Measurements from ENCODE around the gene CAST. TPM values are rescaled to one million over a fixed set of nuclear protein-coding genes. Genes with fewer than 3 reads are reported as not detected.

Gene CAST
- total and polyA plus RNA-seq, 8 donors, result 128 to 264 (median 156) TPM

DNA sequence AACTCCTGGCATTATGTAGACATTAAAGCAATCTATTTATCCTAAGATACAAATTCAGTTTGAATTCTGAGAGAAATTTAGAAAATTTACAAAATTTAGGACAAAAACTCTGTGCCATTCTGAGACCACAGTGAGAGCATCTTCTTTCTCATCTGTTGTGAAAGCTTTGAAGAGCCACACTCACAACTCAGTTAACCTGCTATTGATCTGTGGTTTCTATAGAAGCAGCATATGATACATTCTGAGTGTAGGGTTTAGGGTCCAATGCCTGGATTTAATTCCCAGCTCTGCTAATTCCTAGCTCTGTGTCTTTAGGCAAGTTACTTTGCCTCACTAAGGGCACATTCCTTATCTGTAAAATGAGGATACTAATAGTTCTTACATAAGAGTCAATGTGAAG, 21.6 kb downstream of the CAST start:
- DNase-seq (no peak), ATAC-seq (no peak)
- Histone ChIP-seq H3K4me1 (peaks cover 6 to 17% of the 10 kb centered on the region in 2 donors), H3K27ac (no peak overlapping the region), H3K36me3 (peaks cover 0 to 22% of the 10 kb centered on the region in 2 donors), H3K27me3 (no peaks in the 10 kb centered on the region), H3K9me3 (no peaks in the 10 kb centered on the region), H3K4me3 (no peak overlapping the region)
- intact Hi-C loops (cut with DNase I), result loop anchor here in 1 of 2 donors (10.0 kb wide), 1 partner anchor 69 kb away; no protein-coding TSS in a partner anchor
- TF ChIP-seq, protein P1, sequence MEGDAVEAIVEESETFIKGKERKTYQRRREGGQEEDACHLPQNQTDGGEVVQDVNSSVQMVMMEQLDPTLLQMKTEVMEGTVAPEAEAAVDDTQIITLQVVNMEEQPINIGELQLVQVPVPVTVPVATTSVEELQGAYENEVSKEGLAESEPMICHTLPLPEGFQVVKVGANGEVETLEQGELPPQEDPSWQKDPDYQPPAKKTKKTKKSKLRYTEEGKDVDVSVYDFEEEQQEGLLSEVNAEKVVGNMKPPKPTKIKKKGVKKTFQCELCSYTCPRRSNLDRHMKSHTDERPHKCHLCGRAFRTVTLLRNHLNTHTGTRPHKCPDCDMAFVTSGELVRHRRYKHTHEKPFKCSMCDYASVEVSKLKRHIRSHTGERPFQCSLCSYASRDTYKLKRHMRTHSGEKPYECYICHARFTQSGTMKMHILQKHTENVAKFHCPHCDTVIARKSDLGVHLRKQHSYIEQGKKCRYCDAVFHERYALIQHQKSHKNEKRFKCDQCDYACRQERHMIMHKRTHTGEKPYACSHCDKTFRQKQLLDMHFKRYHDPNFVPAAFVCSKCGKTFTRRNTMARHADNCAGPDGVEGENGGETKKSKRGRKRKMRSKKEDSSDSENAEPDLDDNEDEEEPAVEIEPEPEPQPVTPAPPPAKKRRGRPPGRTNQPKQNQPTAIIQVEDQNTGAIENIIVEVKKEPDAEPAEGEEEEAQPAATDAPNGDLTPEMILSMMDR (IDR thresholded peaks at IDR 0.05), result no peak

DNA sequence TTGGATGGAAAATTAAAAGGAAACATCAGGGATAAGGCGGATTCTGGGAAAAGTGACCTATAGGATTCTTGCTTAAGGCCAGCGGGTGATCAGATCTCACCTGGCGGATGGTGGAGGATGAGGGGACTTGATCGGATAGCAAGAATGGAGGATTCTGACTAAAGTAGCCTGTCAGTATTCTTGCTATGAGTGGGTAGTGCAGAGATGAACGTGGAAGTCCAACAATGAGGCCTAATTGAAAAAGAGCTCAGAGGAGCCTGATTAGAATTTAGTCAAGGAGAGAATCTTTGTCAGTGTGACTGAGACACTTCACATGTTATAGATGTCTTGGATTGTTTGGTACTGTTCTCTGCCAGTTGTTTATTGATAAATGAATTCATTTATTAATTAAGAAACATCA, 24.9 kb downstream of the CAST start:
- Histone ChIP-seq H3K4me1 (peaks cover 6 to 20% of the 10 kb centered on the region in 2 donors), H3K27me3 (no peaks in the 10 kb centered on the region), H3K4me3 (no peak overlapping the region), H3K9me3 (no peaks in the 10 kb centered on the region), H3K36me3 (peaks cover 0 to 7% of the 10 kb centered on the region in 2 donors), H3K27ac (no peak overlapping the region)
- intact Hi-C loops (cut with DNase I), result loop anchor here in 1 of 2 donors (10.0 kb wide), 1 partner anchor 72 kb away; no protein-coding TSS in a partner anchor
- ATAC-seq (no peak), DNase-seq (no peak)
- TF ChIP-seq, protein P1 (IDR thresholded peaks at IDR 0.05), result no peak

DNA sequence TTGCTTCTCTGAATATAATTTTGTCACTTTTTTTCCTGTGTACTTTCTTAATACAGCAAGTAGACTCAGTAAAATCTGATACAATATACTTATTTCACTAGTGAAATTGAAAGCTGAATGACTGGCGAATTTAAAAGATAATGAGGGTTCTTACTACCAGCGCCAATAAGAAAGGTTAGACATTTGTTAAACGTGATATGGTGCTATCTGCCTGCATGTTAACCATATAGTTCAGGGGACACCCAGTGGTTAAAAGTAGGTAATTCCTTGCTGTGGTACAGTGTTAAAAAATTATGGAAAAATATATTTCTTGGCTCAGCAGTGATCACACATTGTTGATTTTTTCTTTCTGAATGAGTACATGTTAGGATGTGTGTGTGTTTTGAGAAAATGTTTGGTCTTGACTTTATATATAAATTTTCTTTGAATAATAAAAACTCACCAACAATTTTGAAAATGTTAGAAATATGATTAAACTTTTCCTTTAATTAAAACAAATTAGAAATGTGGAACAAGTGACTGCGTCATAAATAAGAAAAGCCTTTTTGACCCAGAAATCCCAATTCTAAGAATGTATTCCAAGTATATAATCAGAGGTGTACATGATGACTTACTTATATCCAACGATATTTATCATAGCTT, 25.8 kb downstream of the CAST start:
- ATAC-seq (peak; percentile 84), DNase-seq (peak in 2 of 4 donors; percentile 36 to 46)
- no peak overlapping the region for H3K27ac ChIP-seq
- no peak overlapping the region for H3K4me3 ChIP-seq
- H3K27me3 ChIP-seq, result no peaks in the 10 kb centered on the region
- peaks cover 6 to 23% of the 10 kb centered on the region in 2 donors for H3K4me1 ChIP-seq
- no peaks in the 10 kb centered on the region for H3K9me3 ChIP-seq
- intact Hi-C loops (cut with DNase I), result loop anchor here in 1 of 2 donors (10.0 kb wide), 1 partner anchor 73 kb away; no protein-coding TSS in a partner anchor
- peaks cover 0 to 7% of the 10 kb centered on the region in 2 donors for H3K36me3 ChIP-seq
- TF ChIP-seq, protein P1 (IDR thresholded peaks at IDR 0.05), result peak; percentile 32 to 43

DNA sequence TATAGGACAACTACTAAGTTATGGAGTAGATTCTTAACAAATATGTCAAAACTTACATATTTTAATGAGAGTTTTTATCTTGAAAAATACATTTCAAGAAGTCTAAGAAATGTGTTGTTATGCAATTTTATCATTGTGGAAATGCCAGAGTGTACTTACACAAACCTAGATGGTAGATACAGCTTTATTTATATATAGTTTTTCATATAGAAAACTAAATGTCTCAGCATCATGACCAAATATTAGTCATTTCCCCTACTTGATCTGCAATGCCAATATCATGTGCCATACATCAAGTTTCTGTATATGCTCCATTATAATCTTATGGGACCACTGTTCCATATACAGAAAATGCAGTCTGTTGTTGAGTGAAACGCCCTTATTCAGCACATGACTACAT, 28.7 kb downstream of the CAST start:
- no peak for ATAC-seq
- Histone ChIP-seq H3K27ac (no peak overlapping the region), H3K9me3 (no peaks in the 10 kb centered on the region), H3K4me3 (no peak overlapping the region), H3K27me3 (no peaks in the 10 kb centered on the region), H3K36me3 (peaks cover 0 to 1% of the 10 kb centered on the region in 2 donors), H3K4me1 (peaks cover 6 to 21% of the 10 kb centered on the region in 2 donors)
- intact Hi-C loops (cut with DNase I), result no loop called here
- no peak for DNase-seq
- TF ChIP-seq, protein P1 (IDR thresholded peaks at IDR 0.05), result no peak

DNA sequence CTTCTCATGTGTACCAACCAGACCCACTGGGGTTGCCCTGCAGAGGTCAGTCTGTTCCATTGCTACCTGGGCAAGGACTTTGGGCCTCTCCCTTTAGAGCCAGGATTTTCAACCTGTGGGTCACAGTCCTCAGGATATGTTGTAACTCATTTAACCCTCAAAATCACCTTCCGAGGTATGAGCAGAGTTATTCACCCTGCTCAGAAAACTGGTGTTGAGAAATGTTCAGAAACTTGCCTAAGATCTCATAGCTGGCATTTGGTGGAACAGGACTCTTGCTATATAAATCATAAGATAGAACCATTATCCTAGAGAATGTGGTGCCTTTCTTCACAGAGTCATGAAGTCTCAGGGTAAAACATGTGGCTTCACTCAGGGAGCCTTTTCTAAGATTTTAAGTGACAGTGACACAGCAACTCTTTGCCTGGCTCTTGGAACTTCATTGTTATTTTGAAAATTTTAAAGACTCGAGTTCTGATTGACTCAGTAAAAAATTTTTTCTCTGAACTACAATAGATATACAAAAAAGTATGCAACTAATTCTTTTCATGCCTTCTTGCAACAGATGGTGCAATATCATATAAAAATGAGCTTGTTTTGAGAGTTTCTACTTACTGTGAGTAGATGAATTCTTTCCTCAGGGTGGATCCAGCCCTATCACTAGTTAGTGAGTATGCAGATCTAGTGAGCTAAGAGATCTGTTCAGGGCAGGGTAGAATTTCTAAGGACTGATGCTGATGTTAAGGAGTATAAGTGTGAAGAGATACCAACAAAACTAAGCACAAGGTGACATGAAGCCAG, 29.5 kb downstream of the CAST start:
- DNase-seq (no peak), ATAC-seq (peak; percentile 75)
- peaks cover 6 to 19% of the 10 kb centered on the region in 2 donors for H3K4me1 ChIP-seq
- no peak overlapping the region for H3K4me3 ChIP-seq
- no peaks in the 10 kb centered on the region for H3K27me3 ChIP-seq
- H3K9me3 ChIP-seq, result no peaks in the 10 kb centered on the region
- H3K36me3 ChIP-seq, result peaks cover 0 to 9% of the 10 kb centered on the region in 2 donors
- intact Hi-C loops (cut with DNase I), result no loop called here
- H3K27ac ChIP-seq, result peak overlapping the region in 1 of 2 donors; percentile 42
- TF ChIP-seq, protein P1 (IDR thresholded peaks at IDR 0.05), result no peak
